Ascending aorta (tissue), 2 donors: ENCODE data around the gene UBE2Q2. TPM values are rescaled to one million over a fixed set of nuclear protein-coding genes. Genes with fewer than 3 reads are reported as not detected.

ENCODE experiments used
- DNase-seq, 2 donors: peaks; one replicate each; pipeline ENCODE4 v3.0.0-alpha.2; 2019; ENCODE audit warnings: low spot score in 2 of 2
- H3K27ac ChIP-seq, 2 donors: fragments of 200-600 bp; sonication (generic); one replicate each; pipeline ENCODE4 v1.5.1; 2016 to 2017; ENCODE audit warnings: mild to moderate bottlenecking in 1 of 2
- H3K27me3 ChIP-seq: fragments of 200-600 bp; sonication (generic); one replicate; pipeline ENCODE4 v1.5.1; 2017
- H3K36me3 ChIP-seq, 2 donors: fragments of 200-600 bp; sonication (generic); one replicate each; pipeline ENCODE4 v1.5.1; 2016
- H3K4me1 ChIP-seq, 2 donors: fragments of 200-600 bp; sonication (generic); one replicate each; pipeline ENCODE4 v1.5.1; 2016 to 2017; ENCODE audit warnings: mild to moderate bottlenecking in 1 of 2
- H3K4me3 ChIP-seq, 2 donors: fragments of 200-600 bp; sonication (generic); one replicate each; pipeline ENCODE4 v1.5.1; 2016 to 2017; ENCODE audit warnings: mild to moderate bottlenecking in 1 of 2
- H3K9me3 ChIP-seq, 2 donors: fragments of 200-600 bp; sonication (generic); one replicate each; pipeline ENCODE4 v1.5.1; 2016
- CTCF ChIP-seq, 3 experiments: fragments of 200-600 bp in 2 of 3; fragments of 450-650 bp in 1 of 3; sonication (generic) in 2 of 3; IDR thresholded peaks; one replicate each; pipeline ENCODE4 v1.5.1; 2016 to 2019; ENCODE audit warnings: antibody characterized with exemption in 3 of 3, mild to moderate bottlenecking in 1 of 3, moderate library complexity in 1 of 3
- intact Hi-C: fragments of 100-400 bp; cut with DNase I; formaldehyde crosslinking; loops from one replicate; pipeline ENCODE4 v1.15.1; 2023
- total RNA-seq: library from RNA; depleted of rRNA; stranded (reverse); fragments of >200 nt; gene quantifications from one replicate; pipeline ENCODE4 v1.1.0, GENCODE V29; 2016

The UBE2Q2 gene
- total RNA-seq, 1 donor from 2014 or later: 40.3 TPM

GRCh38 chr15:75927601-75928000 lies 84.4 kb downstream of the UBE2Q2 start:
- intact Hi-C loops: no loop called here
- H3K27ac ChIP-seq: no peak overlapping the region

GRCh38 chr15:75928680-75929608 lies 85.7 kb downstream of the UBE2Q2 start:
- Histone ChIP-seq H3K27me3 (no peaks in the 10 kb centered on the region), H3K4me1 (no peaks in the 10 kb centered on the region), H3K36me3 (peaks cover 0 to 38% of the 10 kb centered on the region in 2 donors), H3K9me3 (no peaks in the 10 kb centered on the region), H3K27ac (no peak overlapping the region), H3K4me3 (no peak overlapping the region)
- TF ChIP-seq CTCF (IDR thresholded peaks at IDR 0.05): no peak
- intact Hi-C loops: no loop called here
- DNase-seq: no peak

More at GRCh38 chr15:75927601-75928000, 84.4 kb downstream of the UBE2Q2 start:
- Histone ChIP-seq H3K4me1 (no peaks in the 10 kb centered on the region), H3K36me3 (peaks cover 0 to 31% of the 10 kb centered on the region in 2 donors), H3K9me3 (no peaks in the 10 kb centered on the region), H3K27me3 (no peaks in the 10 kb centered on the region), H3K4me3 (no peak overlapping the region)
- TF ChIP-seq CTCF (IDR thresholded peaks at IDR 0.05): no peak
- DNase-seq: no peak

- H3K27ac ChIP-seq: no peak overlapping the region
- H3K36me3 ChIP-seq: peaks cover 0 to 47% of the 10 kb centered on the region in 2 donors
- H3K27me3 ChIP-seq: no peaks in the 10 kb centered on the region
- H3K4me1 ChIP-seq: no peaks in the 10 kb centered on the region
- no peak for TF ChIP-seq CTCF (IDR thresholded peaks at IDR 0.05)
- intact Hi-C loops: no loop called here
- no peak for DNase-seq
- no peaks in the 10 kb centered on the region for H3K9me3 ChIP-seq
- H3K4me3 ChIP-seq: no peak overlapping the region
These were observed 86.7 kb downstream of the UBE2Q2 start for GRCh38 chr15:75929799-75930565.

- no peak for DNase-seq
- intact Hi-C loops: no loop called here
- Histone ChIP-seq H3K36me3 (peaks cover 0 to 52% of the 10 kb centered on the region in 2 donors), H3K27ac (no peak overlapping the region), H3K4me1 (no peaks in the 10 kb centered on the region), H3K27me3 (no peaks in the 10 kb centered on the region), H3K4me3 (no peak overlapping the region), H3K9me3 (no peaks in the 10 kb centered on the region)
- no peak for TF ChIP-seq CTCF (IDR thresholded peaks at IDR 0.05)
These were observed 87.6 kb downstream of the UBE2Q2 start for GRCh38 chr15:75930866-75931265.

GRCh38 chr15:75942464-75942863 lies 99.2 kb downstream of the UBE2Q2 start:
- intact Hi-C loops: no loop called here
- no peak overlapping the region for H3K27ac ChIP-seq
- H3K4me3 ChIP-seq: no peak overlapping the region
- no peak for TF ChIP-seq CTCF (IDR thresholded peaks at IDR 0.05)
- H3K36me3 ChIP-seq: peaks cover 0 to 3% of the 10 kb centered on the region in 2 donors
- peaks cover 0 to 16% of the 10 kb centered on the region in 2 donors for H3K9me3 ChIP-seq
- no peaks in the 10 kb centered on the region for H3K27me3 ChIP-seq
- no peaks in the 10 kb centered on the region for H3K4me1 ChIP-seq
- DNase-seq: no peak
